ENCODE results near the gene KDM3B.

KDM3B gene

DNA sequence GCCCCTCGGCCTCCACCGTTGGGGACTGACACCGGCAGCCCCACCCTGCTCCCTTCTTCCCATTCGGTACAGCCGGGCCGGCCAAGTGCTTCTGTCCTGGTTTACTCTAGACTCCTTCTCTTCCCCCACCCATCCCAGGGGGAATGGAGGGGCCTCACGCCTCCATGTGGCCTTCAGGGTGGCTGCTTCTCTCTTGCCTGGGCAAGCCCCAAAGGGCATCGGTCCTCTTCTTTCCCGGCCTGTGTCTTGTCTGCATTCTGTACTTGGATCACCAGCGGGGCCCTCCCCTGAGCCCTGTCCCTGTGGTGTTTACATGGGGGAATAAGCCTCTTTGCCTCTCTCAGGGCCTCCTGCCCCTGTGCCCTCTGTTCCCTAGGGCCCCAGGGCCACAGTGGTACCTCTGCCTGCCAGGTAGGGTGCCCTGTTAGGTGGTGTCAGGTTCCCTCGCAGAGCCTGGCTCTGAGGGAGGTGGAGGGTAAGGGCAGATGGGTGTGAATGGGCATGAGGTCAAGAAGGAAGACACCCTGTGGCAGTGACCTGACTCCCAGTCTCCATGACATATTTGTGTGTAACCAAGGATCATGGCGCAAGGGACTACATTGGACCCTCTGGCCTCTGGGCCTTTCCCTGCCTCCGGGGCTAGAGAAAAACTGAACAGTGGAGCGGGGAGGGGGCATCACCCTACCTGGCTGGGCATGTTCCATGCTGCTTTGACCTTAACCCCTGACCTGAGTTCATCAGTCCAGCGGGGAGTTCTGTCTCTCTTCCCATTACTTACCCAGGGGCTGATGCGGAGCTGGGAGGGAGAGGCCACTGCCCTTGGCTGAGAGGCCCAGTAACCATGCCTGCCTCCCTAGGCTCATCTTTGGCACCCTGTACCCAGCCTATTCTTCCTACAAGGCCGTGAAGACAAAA is 87.9 kb downstream of the KDM3B start:
- Histone ChIP-seq H3K9me3 (replicated peaks; ENCODE audit: insufficient read depth, low read length) (no peaks in the 10 kb centered on the region), H3K4me1 (ENCODE audit: low read length) (peaks cover 4% of the 10 kb centered on the region; the same call in 1 of the 2 replicates), H3K27ac (ENCODE audit: low read length) (no peak overlapping the region), H2AFZ (ENCODE audit: low read length) (no peak overlapping the region), H3K9ac (ENCODE audit: low read length) (no peak overlapping the region), H3K4me3 (ENCODE audit: low read length) (no peak overlapping the region), H3K27me3 (replicated peaks; ENCODE audit: insufficient read depth, low read length) (no peaks in the 10 kb centered on the region), H3K36me3 (replicated peaks; ENCODE audit: insufficient read depth, low read length) (no peaks in the 10 kb centered on the region), H4K20me1 (ENCODE audit: insufficient read depth, low read length) (no peaks in the 10 kb centered on the region), H3K9me2 (replicated peaks; ENCODE audit: insufficient read depth, low read length) (no peaks in the 10 kb centered on the region), H3F3A (ENCODE audit: insufficient read depth, low read length) (peaks cover 10% of the 10 kb centered on the region; the same call in 1 of the 2 replicates), H3K4me2 (ENCODE audit: low read depth, low read length) (no peak overlapping the region), H3K79me2 (ENCODE audit: low read length) (no peaks in the 10 kb centered on the region)
- TF ChIP-seq EZH2phosphoT487 (IDR thresholded peaks at IDR 0.05; ENCODE audit: low read length) = no peak
- TF ChIP-seq EZH2 (optimal IDR thresholded peaks at IDR 0.05; ENCODE audit: low read depth, low read length) = no peak
- TF ChIP-seq, protein P1, sequence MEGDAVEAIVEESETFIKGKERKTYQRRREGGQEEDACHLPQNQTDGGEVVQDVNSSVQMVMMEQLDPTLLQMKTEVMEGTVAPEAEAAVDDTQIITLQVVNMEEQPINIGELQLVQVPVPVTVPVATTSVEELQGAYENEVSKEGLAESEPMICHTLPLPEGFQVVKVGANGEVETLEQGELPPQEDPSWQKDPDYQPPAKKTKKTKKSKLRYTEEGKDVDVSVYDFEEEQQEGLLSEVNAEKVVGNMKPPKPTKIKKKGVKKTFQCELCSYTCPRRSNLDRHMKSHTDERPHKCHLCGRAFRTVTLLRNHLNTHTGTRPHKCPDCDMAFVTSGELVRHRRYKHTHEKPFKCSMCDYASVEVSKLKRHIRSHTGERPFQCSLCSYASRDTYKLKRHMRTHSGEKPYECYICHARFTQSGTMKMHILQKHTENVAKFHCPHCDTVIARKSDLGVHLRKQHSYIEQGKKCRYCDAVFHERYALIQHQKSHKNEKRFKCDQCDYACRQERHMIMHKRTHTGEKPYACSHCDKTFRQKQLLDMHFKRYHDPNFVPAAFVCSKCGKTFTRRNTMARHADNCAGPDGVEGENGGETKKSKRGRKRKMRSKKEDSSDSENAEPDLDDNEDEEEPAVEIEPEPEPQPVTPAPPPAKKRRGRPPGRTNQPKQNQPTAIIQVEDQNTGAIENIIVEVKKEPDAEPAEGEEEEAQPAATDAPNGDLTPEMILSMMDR (IDR thresholded peaks at IDR 0.05; ENCODE audit: low read length) = no peak
- no peak for DNase-seq

DNA sequence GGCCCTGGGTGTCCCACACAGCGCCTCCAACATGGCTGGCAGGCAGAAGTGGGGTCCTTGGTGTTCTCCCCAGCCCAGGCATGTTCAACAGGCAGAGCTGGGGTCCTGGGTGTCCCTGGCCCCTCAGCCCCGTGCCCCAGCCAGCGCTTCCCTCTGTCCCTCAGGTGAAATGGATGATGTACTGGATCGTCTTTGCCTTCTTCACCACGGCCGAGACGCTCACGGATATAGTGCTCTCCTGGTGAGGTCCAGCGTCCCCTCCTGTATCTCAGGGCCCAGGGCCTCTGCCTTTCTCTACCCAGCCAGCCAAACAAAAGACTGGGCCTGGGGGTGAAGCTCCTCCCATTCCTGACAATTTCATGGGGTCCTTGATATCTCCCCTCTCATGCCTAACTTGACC is 88.7 kb downstream of the KDM3B start:
- no peaks in the 10 kb centered on the region for H3K27me3 ChIP-seq (replicated peaks; ENCODE audit: insufficient read depth, low read length)
- no peak overlapping the region for H3K4me3 ChIP-seq (ENCODE audit: low read length)
- no peaks in the 10 kb centered on the region for H4K20me1 ChIP-seq (ENCODE audit: insufficient read depth, low read length)
- TF ChIP-seq EZH2phosphoT487 (IDR thresholded peaks at IDR 0.05; ENCODE audit: low read length) = no peak
- H2AFZ ChIP-seq (ENCODE audit: low read length) = no peak overlapping the region
- no peaks in the 10 kb centered on the region for H3K36me3 ChIP-seq (replicated peaks; ENCODE audit: insufficient read depth, low read length)
- DNase-seq = no peak
- no peak overlapping the region for H3K9ac ChIP-seq (ENCODE audit: low read length)
- no peak overlapping the region for H3K4me2 ChIP-seq (ENCODE audit: low read depth, low read length)
- H3K79me2 ChIP-seq (ENCODE audit: low read length) = no peaks in the 10 kb centered on the region
- H3K27ac ChIP-seq (ENCODE audit: low read length) = no peak overlapping the region
- no peaks in the 10 kb centered on the region for H3K9me3 ChIP-seq (replicated peaks; ENCODE audit: insufficient read depth, low read length)
- H3F3A ChIP-seq (ENCODE audit: insufficient read depth, low read length) = peaks cover 10% of the 10 kb centered on the region; the same call in 1 of the 2 replicates
- peaks cover 4% of the 10 kb centered on the region; the same call in 1 of the 2 replicates for H3K4me1 ChIP-seq (ENCODE audit: low read length)
- H3K9me2 ChIP-seq (replicated peaks; ENCODE audit: insufficient read depth, low read length) = no peaks in the 10 kb centered on the region

DNA sequence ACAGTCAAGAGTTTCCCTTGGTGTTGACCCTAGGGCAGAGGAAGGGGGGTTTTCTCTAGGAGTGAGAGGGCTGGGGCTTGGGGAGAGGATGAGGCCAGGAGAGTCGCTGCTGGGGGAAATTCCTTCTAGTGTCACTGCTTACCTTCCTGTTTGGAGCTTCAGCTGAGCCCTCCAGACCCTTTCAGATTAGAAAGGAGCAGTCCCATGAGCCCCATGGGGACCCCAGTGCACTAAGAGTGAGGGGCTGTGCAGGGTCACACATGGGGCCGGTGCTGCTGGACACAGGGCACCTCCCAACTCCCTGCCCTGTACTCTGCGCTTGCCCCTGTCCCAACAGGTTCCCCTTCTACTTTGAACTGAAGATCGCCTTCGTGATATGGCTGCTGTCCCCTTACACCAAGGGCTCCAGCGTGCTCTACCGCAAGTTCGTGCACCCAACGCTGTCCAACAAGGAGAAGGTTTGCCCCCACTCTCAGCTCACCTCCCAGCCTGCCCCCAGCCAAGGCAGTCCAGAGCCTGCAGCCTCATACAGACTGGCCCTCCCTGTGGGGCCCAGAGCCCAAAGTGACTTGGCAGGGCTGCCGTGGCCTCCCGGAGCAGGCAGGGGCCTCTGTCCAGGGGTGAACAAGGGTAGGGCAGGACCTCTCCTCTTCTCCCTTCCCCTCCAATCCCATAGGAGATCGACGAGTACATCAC is 91.7 kb downstream of the KDM3B start:
- Histone ChIP-seq H3K79me2 (ENCODE audit: low read length) (no peaks in the 10 kb centered on the region), H3K9me2 (replicated peaks; ENCODE audit: insufficient read depth, low read length) (no peaks in the 10 kb centered on the region), H3K36me3 (replicated peaks; ENCODE audit: insufficient read depth, low read length) (no peaks in the 10 kb centered on the region), H3K9me3 (replicated peaks; ENCODE audit: insufficient read depth, low read length) (no peaks in the 10 kb centered on the region), H3K4me2 (ENCODE audit: low read depth, low read length) (no peak overlapping the region), H4K20me1 (ENCODE audit: insufficient read depth, low read length) (no peaks in the 10 kb centered on the region), H3K9ac (ENCODE audit: low read length) (no peak overlapping the region), H3K27me3 (replicated peaks; ENCODE audit: insufficient read depth, low read length) (no peaks in the 10 kb centered on the region; the same call in 1 of the 2 replicates), H2AFZ (ENCODE audit: low read length) (no peak overlapping the region), H3K4me3 (ENCODE audit: low read length) (no peak overlapping the region), H3F3A (ENCODE audit: insufficient read depth, low read length) (no peaks in the 10 kb centered on the region), H3K4me1 (ENCODE audit: low read length) (no peaks in the 10 kb centered on the region), H3K27ac (ENCODE audit: low read length) (no peak overlapping the region)
- no peak for DNase-seq
- TF ChIP-seq EZH2 (optimal IDR thresholded peaks at IDR 0.05; ENCODE audit: low read depth, low read length) (no peak), EZH2phosphoT487 (IDR thresholded peaks at IDR 0.05; ENCODE audit: low read length) (no peak)
- TF ChIP-seq, protein P1 (IDR thresholded peaks at IDR 0.05; ENCODE audit: low read length) = no peak
